ENCODE measurements around the gene ADGRB2. TPM values are rescaled to one million over a fixed set of nuclear protein-coding genes. Genes with fewer than 3 reads are reported as not detected.
"Not testable (repeated sequence)": the region's sequence is repeated elsewhere in the genome, so short reads cannot be mapped to it uniquely, and the experiment has no call there.

ADGRB2 gene
- total RNA-seq, 1 donor from 2014 or later: 12.1 TPM

DNA sequence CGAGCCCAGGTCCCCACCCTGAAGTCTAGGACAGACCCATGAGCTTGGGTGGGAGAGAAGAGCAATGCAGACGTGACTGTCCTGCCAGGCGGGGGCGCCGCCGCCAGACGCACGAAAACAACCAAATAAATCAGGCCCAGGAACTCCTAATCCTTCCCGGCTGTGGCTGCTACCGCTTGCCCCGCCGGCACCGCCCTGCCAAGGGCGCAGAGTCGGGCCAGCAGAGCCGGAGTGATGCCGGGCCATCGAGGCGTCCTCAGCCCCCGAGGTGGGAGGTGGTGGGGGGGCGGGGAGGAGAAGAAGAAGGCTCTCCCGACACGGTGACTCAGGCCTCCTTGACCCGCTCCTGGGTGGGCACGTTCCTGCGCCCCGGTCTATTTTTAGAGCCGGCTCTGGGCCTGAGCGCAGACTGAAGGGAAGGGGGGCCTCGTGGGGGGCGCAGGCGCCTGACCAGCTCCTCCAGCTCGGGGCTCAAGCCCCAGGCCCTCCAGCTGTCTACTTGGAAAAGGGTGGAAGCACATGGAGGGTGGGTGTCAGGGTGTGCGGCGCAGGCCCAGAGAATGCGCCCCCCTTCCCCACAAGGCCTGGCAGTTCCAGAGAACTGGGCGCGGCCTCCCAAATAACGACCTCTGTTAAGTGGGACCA is 49.6 kb downstream of the ADGRB2 start:
- Histone ChIP-seq H3K27me3 (ENCODE audit: low read depth) (no peaks in the 10 kb centered on the region), H3K36me3 (no peaks in the 10 kb centered on the region), H3K4me3 (peak overlapping the region; percentile 69), H3K4me1 (peaks cover 42% of the 10 kb centered on the region), H3K27ac (replicated peaks) (peak overlapping the region; percentile 99), H3K9me3 (replicated peaks) (no peaks in the 10 kb centered on the region)
- TF ChIP-seq CTCF (IDR thresholded peaks at IDR 0.05; ENCODE audit: borderline replicate concordance): peak; percentile 59
- intact Hi-C loops (cut with micrococcal nuclease): loop anchor here (5.0 to 10.0 kb wide), 2 partner anchors 47 to 70 kb away; no protein-coding TSS in a partner anchor
- peak; percentile 69 for DNase-seq

- Histone ChIP-seq H3K9me3 (replicated peaks) (no peaks in the 10 kb centered on the region), H3K4me3 (no peak overlapping the region), H3K36me3 (no peaks in the 10 kb centered on the region), H3K27me3 (ENCODE audit: low read depth) (no peaks in the 10 kb centered on the region), H3K4me1 (peaks cover 42% of the 10 kb centered on the region), H3K27ac (replicated peaks) (peak overlapping the region; percentile 99)
- intact Hi-C loops (cut with micrococcal nuclease): loop anchor here (5.0 to 10.0 kb wide), 2 partner anchors 45 to 72 kb away; no protein-coding TSS in a partner anchor
- no peak for TF ChIP-seq CTCF (IDR thresholded peaks at IDR 0.05; ENCODE audit: borderline replicate concordance)
- peak; percentile 50 for DNase-seq
These were observed 51.5 kb downstream of the ADGRB2 start for GRCh38 chr1:31712630-31713029.

DNA sequence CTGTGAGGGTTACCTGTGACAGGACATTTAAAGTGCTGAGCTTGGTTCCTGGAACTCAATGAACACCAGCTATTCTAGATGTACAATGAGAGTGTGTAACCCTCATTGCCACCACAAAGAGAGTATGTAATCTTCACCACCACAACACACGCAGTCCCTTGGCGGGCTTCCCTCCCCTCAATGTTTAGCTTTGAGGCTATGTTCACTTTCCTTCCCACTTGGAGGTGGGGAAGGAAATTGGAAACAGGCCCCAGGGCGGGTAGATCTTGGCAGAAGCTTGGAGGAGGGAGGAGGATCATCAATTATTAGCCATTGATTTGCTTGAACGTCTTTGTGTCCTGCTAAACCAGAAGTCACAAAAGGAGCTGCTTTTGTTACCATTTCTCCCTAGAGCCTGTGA is 52.1 kb downstream of the ADGRB2 start:
- intact Hi-C loops (cut with micrococcal nuclease): loop anchor here (5.0 to 10.0 kb wide), 2 partner anchors 45 to 73 kb away; no protein-coding TSS in a partner anchor
- H3K36me3 ChIP-seq: no peaks in the 10 kb centered on the region
- no peaks in the 10 kb centered on the region for H3K27me3 ChIP-seq (ENCODE audit: low read depth)
- H3K4me1 ChIP-seq: peaks cover 42% of the 10 kb centered on the region
- H3K4me3 ChIP-seq: no peak overlapping the region
- TF ChIP-seq CTCF (IDR thresholded peaks at IDR 0.05; ENCODE audit: borderline replicate concordance): no peak
- no peaks in the 10 kb centered on the region for H3K9me3 ChIP-seq (replicated peaks)
- H3K27ac ChIP-seq (replicated peaks): peak overlapping the region; percentile 99
- no peak for DNase-seq

DNA sequence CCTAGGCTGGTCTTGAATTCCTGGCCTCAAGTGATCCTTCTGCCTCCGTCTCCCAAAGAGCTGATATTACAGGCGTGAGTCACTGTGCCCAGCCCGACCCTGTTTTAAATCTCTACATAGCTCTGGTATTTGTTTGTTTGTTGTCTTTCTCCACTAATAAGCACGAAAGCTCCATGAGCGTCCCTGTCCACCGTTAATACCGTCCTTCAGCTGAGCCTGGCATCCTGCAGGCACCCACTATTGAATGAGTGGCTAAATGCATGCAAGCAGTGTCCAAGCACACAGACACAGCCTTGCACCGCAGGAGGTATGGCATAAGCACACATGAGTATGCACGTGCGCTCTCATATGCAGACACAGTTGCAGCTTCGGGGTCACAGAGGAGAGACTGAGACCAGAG is 55.8 kb downstream of the ADGRB2 start:
- DNase-seq: no peak
- no peaks in the 10 kb centered on the region for H3K36me3 ChIP-seq
- H3K27ac ChIP-seq (replicated peaks): no peak overlapping the region
- H3K9me3 ChIP-seq (replicated peaks): no peaks in the 10 kb centered on the region
- peaks cover 9% of the 10 kb centered on the region for H3K27me3 ChIP-seq (ENCODE audit: low read depth)
- intact Hi-C loops (cut with micrococcal nuclease): no loop called here
- no peak for TF ChIP-seq CTCF (IDR thresholded peaks at IDR 0.05; ENCODE audit: borderline replicate concordance)
- H3K4me1 ChIP-seq: peaks cover 31% of the 10 kb centered on the region
- H3K4me3 ChIP-seq: no peak overlapping the region

GRCh38 chr1:31707711-31708110 is 56.4 kb downstream of the ADGRB2 start:
- Histone ChIP-seq H3K27me3 (ENCODE audit: low read depth) (peaks cover 9% of the 10 kb centered on the region), H3K9me3 (replicated peaks) (no peaks in the 10 kb centered on the region), H3K4me3 (no peak overlapping the region), H3K27ac (replicated peaks) (no peak overlapping the region), H3K36me3 (no peaks in the 10 kb centered on the region), H3K4me1 (peaks cover 31% of the 10 kb centered on the region)
- no peak for DNase-seq
- TF ChIP-seq CTCF (IDR thresholded peaks at IDR 0.05; ENCODE audit: borderline replicate concordance): peak; percentile 11
- intact Hi-C loops (cut with micrococcal nuclease): no loop called here

DNA sequence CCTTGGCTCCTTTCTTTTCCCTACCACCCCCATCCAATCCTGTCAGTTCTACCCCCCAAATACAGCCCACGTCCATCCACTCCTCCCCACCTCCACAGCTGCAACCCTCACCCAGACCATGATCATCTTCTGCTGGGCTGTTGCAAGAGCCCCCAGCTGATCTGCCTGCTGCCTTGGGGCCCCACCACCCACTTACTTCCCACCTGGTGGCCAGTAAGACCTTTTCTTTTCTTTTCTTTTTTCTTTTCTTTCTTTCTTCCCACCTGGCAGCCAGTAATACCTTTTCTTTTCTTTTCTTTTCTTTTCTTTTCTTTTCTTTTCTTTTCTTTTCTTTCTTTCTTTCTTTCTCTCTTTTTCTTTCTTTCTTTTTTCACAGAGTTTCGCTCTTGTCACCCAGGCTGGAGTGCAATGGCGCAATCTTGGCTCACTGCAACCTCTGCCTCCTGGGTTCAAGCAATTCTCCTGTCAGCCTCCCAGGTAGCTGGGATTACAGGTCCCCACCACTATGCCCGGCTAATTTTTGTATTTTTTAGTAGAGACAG is 57.0 kb downstream of the ADGRB2 start:
- DNase-seq: not testable (repeated sequence)

More for the DNA sequence above, 57.0 kb downstream of the ADGRB2 start:
- H3K4me3 ChIP-seq; H3K27ac ChIP-seq (replicated peaks); H3K27me3 ChIP-seq (ENCODE audit: low read depth); intact Hi-C loops (cut with micrococcal nuclease); H3K36me3 ChIP-seq; H3K9me3 ChIP-seq (replicated peaks): not testable (repeated sequence)
- H3K4me1 ChIP-seq: peaks cover 31% of the 10 kb centered on the region
